BLaER1 treated with 17β-estradiol and CSF1 and Interleukin-3, amounts not matched to agents 10 nM and 100 nM (cell line): ENCODE data around the gene PIP5K1C.

Source experiments
- H3K27ac ChIP-seq, 11 experiments: shearing (Covaris generic); formaldehyde crosslinking; 2 replicates each; pipeline ENCODE4 v1.8.1; 2022
- H3K27me3 ChIP-seq, 11 experiments: shearing (Covaris generic); formaldehyde crosslinking; 2 replicates each; pipeline ENCODE4 v1.8.1; 2022
- H3K36me3 ChIP-seq, 11 experiments: shearing (Covaris generic); formaldehyde crosslinking; 2 replicates each; pipeline ENCODE4 v1.8.1; 2022
- H3K4me1 ChIP-seq, 10 experiments: shearing (Covaris generic); formaldehyde crosslinking; 2 replicates each; pipeline ENCODE4 v1.8.1; 2022
- H3K4me2 ChIP-seq, 11 experiments: shearing (Covaris generic); formaldehyde crosslinking; 2 replicates each; pipeline ENCODE4 v1.8.1; 2022
- H3K4me3 ChIP-seq, 10 experiments: shearing (Covaris generic); formaldehyde crosslinking; 2 replicates each; pipeline ENCODE4 v1.8.1; 2022
- H3K9ac ChIP-seq, 11 experiments: shearing (Covaris generic); formaldehyde crosslinking; 2 replicates each; pipeline ENCODE4 v1.8.1; 2022
- H3K9me3 ChIP-seq, 11 experiments: shearing (Covaris generic); formaldehyde crosslinking; replicated peaks in 1 of 11; 2 replicates each; pipeline ENCODE4 v1.8.1; 2022
- H4K20me1 ChIP-seq, 11 experiments: shearing (Covaris generic); formaldehyde crosslinking; 2 replicates each; pipeline ENCODE4 v1.8.1; 2022
- Cebpa-rat ChIP-seq, 11 experiments: shearing (Covaris generic); IDR thresholded peaks; 2 replicates each; pipeline ENCODE4 v1.8.1; 2022

Gene PIP5K1C

DNA sequence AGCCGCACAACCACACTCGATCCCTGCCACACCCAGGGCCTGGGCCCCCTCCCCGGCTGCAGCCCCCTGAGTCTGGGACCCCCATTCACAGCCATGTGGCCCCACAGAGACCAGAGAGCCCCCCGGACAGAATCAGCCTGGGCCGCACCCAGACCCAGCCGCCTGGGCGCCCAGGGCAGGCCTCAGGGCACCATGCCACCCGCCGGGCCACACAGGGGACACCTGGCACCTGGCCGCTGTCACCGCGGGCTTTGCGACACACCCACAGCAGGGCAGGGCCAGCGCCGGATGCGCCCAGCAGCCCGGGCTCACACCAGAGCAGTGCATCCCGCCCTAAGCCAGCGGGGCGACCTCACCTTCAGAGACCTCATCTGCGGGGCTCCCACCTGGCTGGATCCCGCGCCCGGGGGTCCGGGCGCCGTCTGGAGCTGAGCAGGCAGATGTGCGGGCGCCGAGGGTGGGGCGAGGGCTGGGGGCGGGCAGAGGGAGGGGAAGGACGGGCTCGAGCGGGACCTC is 94.0 kb downstream of the PIP5K1C start:
- Histone ChIP-seq H3K36me3 (peaks cover 2 to 11% (median 4%) of the 10 kb centered on the region in 11 experiments; a peak in 21 of 22 replicates), H3K9me3 (peaks cover 0 to 4% (median 0%) of the 10 kb centered on the region in 11 experiments; a peak in 2 of 22 replicates), H3K27me3 (peaks cover 13 to 28% (median 25%) of the 10 kb centered on the region in 11 experiments), H3K9ac (peak overlapping the region in 9 of 11 experiments; percentile 12 to 71 (median 52); a peak in 13 of 22 replicates), H3K4me3 (peak overlapping the region in 8 of 10 experiments; percentile 28 to 68 (median 49); a peak in 13 of 20 replicates), H3K4me1 (peaks cover 55 to 83% (median 80%) of the 10 kb centered on the region in 10 experiments), H3K27ac (no peak overlapping the region), H3K4me2 (peak overlapping the region; percentile 79 to 98 (median 92)), H4K20me1 (peaks cover 0 to 27% (median 12%) of the 10 kb centered on the region in 11 experiments; a peak in 13 of 22 replicates)
- no peak for TF ChIP-seq Cebpa-rat (IDR thresholded peaks at IDR 0.05)

DNA sequence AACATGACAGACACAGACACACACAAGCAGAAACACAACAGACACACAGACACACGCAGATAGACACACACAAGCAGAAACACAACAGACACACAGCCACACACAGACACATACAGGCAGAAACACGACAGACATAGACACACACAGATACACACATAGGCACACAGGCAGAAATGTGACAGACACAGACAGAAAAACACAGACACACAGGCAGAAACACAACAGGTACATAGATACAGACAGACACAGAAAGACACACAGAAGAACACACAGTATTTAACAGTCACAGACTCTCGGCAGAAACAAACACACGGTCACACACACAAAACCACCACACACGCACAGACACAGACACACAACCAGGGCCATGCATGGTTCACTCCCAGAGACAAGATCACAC is 94.5 kb downstream of the PIP5K1C start:
- Histone ChIP-seq H3K27me3 (peaks cover 13 to 28% (median 25%) of the 10 kb centered on the region in 11 experiments), H3K36me3 (peaks cover 0 to 6% (median 0%) of the 10 kb centered on the region in 11 experiments; a peak in 5 of 22 replicates), H3K4me3 (peak overlapping the region in 7 of 10 experiments; percentile 28 to 68 (median 50); a peak in 12 of 20 replicates), H4K20me1 (peaks cover 0 to 23% (median 7%) of the 10 kb centered on the region in 11 experiments; a peak in 11 of 22 replicates), H3K4me1 (peaks cover 55 to 82% (median 76%) of the 10 kb centered on the region in 10 experiments), H3K9me3 (peaks cover 0 to 6% (median 0%) of the 10 kb centered on the region in 11 experiments; a peak in 3 of 22 replicates), H3K9ac (peak overlapping the region in 9 of 11 experiments; percentile 12 to 71 (median 52); a peak in 10 of 22 replicates), H3K4me2 (peak overlapping the region; percentile 79 to 98 (median 92)), H3K27ac (peak overlapping the region in 1 of 11 experiments; percentile 8; a peak in 1 of 22 replicates)
- no peak for TF ChIP-seq Cebpa-rat (IDR thresholded peaks at IDR 0.05)

DNA sequence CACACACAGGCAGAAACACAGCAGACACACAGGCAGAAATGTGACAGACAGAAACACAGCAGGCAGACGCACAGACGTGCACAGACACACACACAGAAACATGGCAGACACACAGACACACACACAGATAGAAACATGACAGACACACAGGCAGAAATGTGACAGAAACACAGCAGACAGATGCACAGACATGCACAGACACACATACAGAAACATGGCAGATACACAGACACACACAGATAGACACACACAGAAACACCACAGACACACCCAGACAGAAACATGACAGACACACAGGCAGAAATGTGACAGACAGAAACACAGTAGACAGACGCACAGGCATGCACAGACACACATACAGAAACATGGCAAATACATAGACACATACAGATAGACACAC is 94.9 kb downstream of the PIP5K1C start:
- peak overlapping the region; percentile 79 to 98 (median 92) for H3K4me2 ChIP-seq
- peak overlapping the region in 3 of 11 experiments; percentile 8 to 56 (median 50); a peak in 5 of 22 replicates for H3K27ac ChIP-seq
- H3K27me3 ChIP-seq = peaks cover 13 to 28% (median 25%) of the 10 kb centered on the region in 11 experiments
- no peak for TF ChIP-seq Cebpa-rat (IDR thresholded peaks at IDR 0.05)
- H3K9ac ChIP-seq = peak overlapping the region in 8 of 11 experiments; percentile 28 to 71 (median 50); a peak in 10 of 22 replicates
- peaks cover 0 to 6% (median 0%) of the 10 kb centered on the region in 11 experiments; a peak in 4 of 22 replicates for H3K36me3 ChIP-seq
- peaks cover 55 to 82% (median 73%) of the 10 kb centered on the region in 10 experiments for H3K4me1 ChIP-seq
- peak overlapping the region in 7 of 10 experiments; percentile 16 to 68 (median 50); a peak in 11 of 20 replicates for H3K4me3 ChIP-seq
- H3K9me3 ChIP-seq = peaks cover 0 to 10% (median 0%) of the 10 kb centered on the region in 11 experiments; a peak in 5 of 22 replicates
- H4K20me1 ChIP-seq = peaks cover 0 to 19% (median 5%) of the 10 kb centered on the region in 11 experiments; a peak in 10 of 22 replicates

DNA sequence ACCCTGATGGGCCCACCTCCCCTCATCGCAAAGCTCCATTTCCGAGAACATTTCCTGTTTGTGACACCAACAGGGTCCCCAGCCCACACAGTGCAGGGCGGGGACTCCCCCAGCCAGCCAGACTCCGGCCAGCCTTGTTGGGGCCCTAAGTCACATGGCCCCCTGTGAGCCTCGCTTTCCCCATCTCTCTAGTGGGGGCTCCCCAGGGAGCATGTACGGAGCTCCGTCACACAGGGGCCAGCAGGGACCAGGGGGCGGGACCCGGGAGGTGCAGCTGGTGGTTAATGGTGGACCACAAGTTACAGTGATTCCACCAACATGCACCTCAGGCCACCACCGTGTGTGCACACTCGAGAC is 95.3 kb downstream of the PIP5K1C start:
- H4K20me1 ChIP-seq = peaks cover 0 to 15% (median 1%) of the 10 kb centered on the region in 11 experiments; a peak in 8 of 22 replicates
- peak overlapping the region; percentile 79 to 98 (median 92) for H3K4me2 ChIP-seq
- peaks cover 0 to 5% (median 0%) of the 10 kb centered on the region in 11 experiments; a peak in 4 of 22 replicates for H3K36me3 ChIP-seq
- H3K27me3 ChIP-seq = peaks cover 13 to 28% (median 25%) of the 10 kb centered on the region in 11 experiments
- peak overlapping the region in 10 of 11 experiments; percentile 16 to 71 (median 47); a peak in 13 of 22 replicates for H3K9ac ChIP-seq
- H3K4me1 ChIP-seq = peaks cover 51 to 82% (median 71%) of the 10 kb centered on the region in 10 experiments
- TF ChIP-seq Cebpa-rat (IDR thresholded peaks at IDR 0.05) = no peak
- peaks cover 0 to 14% (median 0%) of the 10 kb centered on the region in 11 experiments; a peak in 5 of 22 replicates for H3K9me3 ChIP-seq
- H3K4me3 ChIP-seq = peak overlapping the region in 8 of 10 experiments; percentile 7 to 68 (median 40); a peak in 13 of 20 replicates
- H3K27ac ChIP-seq = peak overlapping the region in 4 of 11 experiments; percentile 8 to 56 (median 36); a peak in 9 of 22 replicates

DNA sequence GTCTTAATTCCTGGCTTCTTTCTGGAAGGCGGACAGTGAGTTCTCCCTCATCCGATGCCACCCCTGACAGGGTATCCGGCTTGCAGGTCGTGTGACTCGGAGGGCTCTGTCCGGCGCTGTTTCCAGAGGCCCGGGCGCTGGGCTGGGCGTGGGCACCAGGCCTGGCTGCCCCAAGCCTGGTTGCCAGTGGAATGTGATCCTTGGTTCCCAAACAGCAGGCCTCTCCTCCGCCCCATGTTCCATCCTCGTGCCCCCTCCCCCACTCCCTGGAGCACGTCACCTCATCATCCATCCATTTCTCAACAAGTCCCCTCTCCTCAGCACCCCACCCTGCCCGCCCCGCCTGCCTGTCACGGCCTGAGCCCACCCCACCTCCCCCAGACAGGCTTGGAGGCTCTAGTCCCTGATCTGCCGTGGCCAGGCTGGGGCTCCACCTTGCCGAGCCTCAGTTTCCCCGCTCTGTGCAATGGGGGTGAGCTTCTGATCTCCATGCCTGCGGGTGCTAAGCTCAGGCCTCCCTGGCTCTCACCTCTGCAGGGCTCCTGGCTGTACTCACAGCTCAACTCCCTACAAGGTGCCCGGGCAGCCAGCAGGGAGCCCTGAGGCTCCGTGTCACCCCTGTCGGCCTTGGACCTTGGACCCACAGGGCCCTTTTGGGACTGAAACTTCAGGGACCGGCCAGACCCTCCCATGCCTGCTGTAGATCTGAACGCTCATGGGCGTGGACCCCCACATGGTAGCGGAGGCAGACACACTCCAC is 95.9 kb downstream of the PIP5K1C start:
- H4K20me1 ChIP-seq = peaks cover 0 to 13% (median 0%) of the 10 kb centered on the region in 11 experiments; a peak in 4 of 22 replicates
- peak overlapping the region; percentile 79 to 98 (median 92) for H3K4me2 ChIP-seq
- peak overlapping the region in 8 of 10 experiments; percentile 7 to 68 (median 40); a peak in 13 of 20 replicates for H3K4me3 ChIP-seq
- H3K27me3 ChIP-seq = peaks cover 13 to 28% (median 25%) of the 10 kb centered on the region in 11 experiments
- peaks cover 45 to 81% (median 65%) of the 10 kb centered on the region in 10 experiments for H3K4me1 ChIP-seq
- H3K36me3 ChIP-seq = peaks cover 0 to 10% (median 0%) of the 10 kb centered on the region in 11 experiments; a peak in 1 of 22 replicates
- peak overlapping the region in 10 of 11 experiments; percentile 16 to 71 (median 47); a peak in 12 of 22 replicates for H3K9ac ChIP-seq
- TF ChIP-seq Cebpa-rat (IDR thresholded peaks at IDR 0.05) = no peak
- H3K9me3 ChIP-seq = peaks cover 0 to 17% (median 0%) of the 10 kb centered on the region in 11 experiments; a peak in 4 of 22 replicates
- peak overlapping the region in 4 of 11 experiments; percentile 21 to 56 (median 42); a peak in 10 of 22 replicates for H3K27ac ChIP-seq

DNA sequence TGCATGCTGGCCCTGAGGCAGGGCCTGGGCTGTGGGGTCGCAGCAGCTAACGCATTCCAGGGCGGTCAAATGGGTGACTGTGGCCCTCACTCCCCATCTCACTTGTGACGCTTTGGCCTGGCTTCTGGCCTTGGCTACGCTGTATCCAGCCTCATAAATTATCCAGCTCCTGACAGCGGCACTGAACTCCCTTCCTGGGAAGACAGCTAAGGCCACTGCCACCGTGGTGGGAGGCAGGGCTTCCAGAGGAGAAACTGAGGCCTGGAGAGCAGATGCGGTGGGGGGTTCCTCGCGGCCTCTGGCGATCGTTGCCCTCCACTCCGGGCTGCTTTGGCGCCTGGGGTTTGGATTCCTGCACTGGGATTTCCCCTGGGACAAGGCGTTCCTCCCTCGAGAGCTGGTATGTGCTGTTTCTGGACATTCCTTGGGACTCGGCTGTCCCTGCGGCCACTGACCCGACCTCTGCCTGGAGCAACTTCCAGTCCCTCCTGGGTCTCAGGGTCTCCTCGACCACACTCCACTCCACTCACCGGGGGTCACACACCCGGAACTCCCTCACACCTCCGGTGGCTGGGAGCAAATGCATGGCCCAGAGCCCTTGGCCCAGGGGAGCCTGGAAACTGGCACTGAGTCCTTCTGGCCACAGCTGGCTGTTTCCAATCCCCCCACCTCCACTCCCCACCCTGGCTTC is 97.0 kb downstream of the PIP5K1C start:
- peaks cover 13 to 28% (median 25%) of the 10 kb centered on the region in 11 experiments for H3K27me3 ChIP-seq
- peaks cover 35 to 70% (median 54%) of the 10 kb centered on the region in 10 experiments for H3K4me1 ChIP-seq
- H3K4me3 ChIP-seq = no peak overlapping the region
- H3K27ac ChIP-seq = no peak overlapping the region
- no peak for TF ChIP-seq Cebpa-rat (IDR thresholded peaks at IDR 0.05)
- peak overlapping the region in 9 of 11 experiments; percentile 9 to 98 (median 42); a peak in 11 of 22 replicates for H3K4me2 ChIP-seq
- no peak overlapping the region for H3K9ac ChIP-seq
- H4K20me1 ChIP-seq = peaks cover 0 to 10% (median 0%) of the 10 kb centered on the region in 11 experiments; a peak in 3 of 22 replicates
- H3K9me3 ChIP-seq = peaks cover 0 to 17% (median 0%) of the 10 kb centered on the region in 11 experiments; a peak in 4 of 22 replicates
- peaks cover 0 to 10% (median 0%) of the 10 kb centered on the region in 11 experiments; a peak in 1 of 22 replicates for H3K36me3 ChIP-seq

DNA sequence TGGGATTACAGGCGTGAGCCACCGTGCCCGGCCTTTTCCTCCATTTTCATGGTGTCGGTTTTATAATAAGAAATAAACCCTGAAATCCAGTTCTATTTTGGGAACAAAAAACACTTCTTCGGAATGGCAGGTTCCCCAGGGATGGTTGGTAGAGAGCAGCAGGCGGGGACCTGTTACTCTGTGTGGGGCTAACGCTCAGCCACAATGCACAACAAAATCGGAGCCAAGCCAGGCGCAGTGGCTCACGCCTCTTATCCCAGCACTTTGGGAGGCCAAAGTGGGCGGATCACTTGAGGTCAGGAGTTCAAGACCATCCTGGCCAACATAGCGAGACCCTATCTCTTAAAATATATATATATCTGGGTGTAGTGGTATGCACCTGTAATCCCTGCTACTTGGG is 99.2 kb downstream of the PIP5K1C start:
- Histone ChIP-seq H3K36me3 (peaks cover 0 to 10% (median 0%) of the 10 kb centered on the region in 11 experiments; a peak in 1 of 22 replicates), H3K4me2 (peak overlapping the region in 2 of 11 experiments; percentile 18 to 22; a peak in 3 of 22 replicates), H4K20me1 (peaks cover 0 to 1% (median 0%) of the 10 kb centered on the region in 11 experiments; a peak in 3 of 22 replicates), H3K27me3 (peaks cover 5 to 11% (median 9%) of the 10 kb centered on the region in 11 experiments), H3K9me3 (peaks cover 0 to 17% (median 0%) of the 10 kb centered on the region in 11 experiments; a peak in 4 of 22 replicates), H3K4me3 (no peak overlapping the region), H3K27ac (no peak overlapping the region), H3K9ac (no peak overlapping the region), H3K4me1 (peaks cover 16 to 47% (median 32%) of the 10 kb centered on the region in 10 experiments)
- TF ChIP-seq Cebpa-rat (IDR thresholded peaks at IDR 0.05) = no peak
